Chondrocyte (in vitro differentiated cells): ENCODE measurements around the gene FEZF1. TPM values are rescaled to one million over a fixed set of nuclear protein-coding genes. Genes with fewer than 3 reads are reported as not detected.

Experiments
- DNase-seq: peaks from one replicate; pipeline ENCODE4 v3.0.0; 2021; ENCODE audit warnings: mixed read lengths, low spot score
- H3K27ac Mint-ChIP-seq: one replicate; pipeline ENCODE4 v1.8.0; 2021; ENCODE audit warnings: mild to moderate bottlenecking, moderate library complexity, mixed read lengths; ENCODE audit not compliant: unreplicated experiment
- H3K27me3 Mint-ChIP-seq: 2 replicates; pipeline ENCODE4 v1.8.0; 2021; ENCODE audit warnings: low read depth, mixed read lengths
- H3K36me3 Mint-ChIP-seq: 2 replicates; pipeline ENCODE4 v1.8.0; 2021; ENCODE audit warnings: low read depth, mixed read lengths
- H3K4me1 Mint-ChIP-seq: 2 replicates; pipeline ENCODE4 v1.8.0; 2021; ENCODE audit warnings: low read depth, mild to moderate bottlenecking, mixed read lengths
- H3K4me3 Mint-ChIP-seq: one replicate; pipeline ENCODE4 v1.8.0; 2021; ENCODE audit warnings: mild to moderate bottlenecking, moderate library complexity, mixed read lengths; ENCODE audit not compliant: unreplicated experiment
- H3K9me3 Mint-ChIP-seq: 2 replicates; pipeline ENCODE4 v1.8.0; 2021; ENCODE audit warnings: low read depth, mixed read lengths
- total RNA-seq: library from RNA; stranded (reverse); gene quantifications from 3 replicates; pipeline ENCODE4 v1.2.1, GENCODE V29; 2021
- TF ChIP-seq, protein P1 (sequence below): fragments of 200-600 bp; sonication (generic); IDR thresholded peaks from 2 replicates; pipeline ENCODE4 v1.5.0; 2021; ENCODE audit warnings: antibody characterized with exemption, mild to moderate bottlenecking, moderate library complexity

Gene FEZF1
- total RNA-seq, 1 donor from 2014 or later, result not detected

DNA sequence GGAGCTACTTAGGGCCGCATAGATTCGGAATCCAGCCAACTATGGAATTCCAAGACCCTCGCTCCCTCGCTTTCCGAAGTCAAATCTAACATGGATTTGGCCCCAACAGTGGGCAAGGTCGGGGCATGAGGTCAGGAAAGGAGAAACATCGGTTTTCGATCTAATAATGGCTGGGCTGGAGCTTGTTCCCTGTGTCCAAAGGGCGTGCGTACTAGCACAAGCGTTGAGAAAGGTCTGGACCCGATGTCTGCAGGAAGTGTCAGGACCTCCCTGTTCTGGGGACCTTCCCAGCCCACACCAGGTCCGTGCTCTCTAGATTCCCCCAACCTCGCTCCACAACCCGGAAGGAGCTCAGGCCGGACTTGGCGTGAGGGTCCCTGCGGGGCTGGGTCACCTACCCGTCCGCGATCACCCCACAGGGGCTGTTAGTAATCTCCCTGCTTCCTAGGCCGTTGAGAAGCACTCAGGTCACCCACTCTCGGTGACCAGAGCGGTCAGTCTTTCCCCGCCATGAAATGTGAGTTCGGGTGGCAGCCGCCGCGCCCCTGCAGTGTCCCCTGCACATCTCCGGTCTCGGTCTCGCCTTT is 4.8 kb downstream of the FEZF1 start:
- no peak for DNase-seq
- Mint-ChIP-seq H3K4me3 (no peak overlapping the region), H3K27ac (no peak overlapping the region), H3K9me3 (no peaks in the 10 kb centered on the region), H3K27me3 (peaks cover 81% of the 10 kb centered on the region), H3K36me3 (peaks cover 4% of the 10 kb centered on the region), H3K4me1 (peaks cover 7% of the 10 kb centered on the region)
- TF ChIP-seq, protein P1, sequence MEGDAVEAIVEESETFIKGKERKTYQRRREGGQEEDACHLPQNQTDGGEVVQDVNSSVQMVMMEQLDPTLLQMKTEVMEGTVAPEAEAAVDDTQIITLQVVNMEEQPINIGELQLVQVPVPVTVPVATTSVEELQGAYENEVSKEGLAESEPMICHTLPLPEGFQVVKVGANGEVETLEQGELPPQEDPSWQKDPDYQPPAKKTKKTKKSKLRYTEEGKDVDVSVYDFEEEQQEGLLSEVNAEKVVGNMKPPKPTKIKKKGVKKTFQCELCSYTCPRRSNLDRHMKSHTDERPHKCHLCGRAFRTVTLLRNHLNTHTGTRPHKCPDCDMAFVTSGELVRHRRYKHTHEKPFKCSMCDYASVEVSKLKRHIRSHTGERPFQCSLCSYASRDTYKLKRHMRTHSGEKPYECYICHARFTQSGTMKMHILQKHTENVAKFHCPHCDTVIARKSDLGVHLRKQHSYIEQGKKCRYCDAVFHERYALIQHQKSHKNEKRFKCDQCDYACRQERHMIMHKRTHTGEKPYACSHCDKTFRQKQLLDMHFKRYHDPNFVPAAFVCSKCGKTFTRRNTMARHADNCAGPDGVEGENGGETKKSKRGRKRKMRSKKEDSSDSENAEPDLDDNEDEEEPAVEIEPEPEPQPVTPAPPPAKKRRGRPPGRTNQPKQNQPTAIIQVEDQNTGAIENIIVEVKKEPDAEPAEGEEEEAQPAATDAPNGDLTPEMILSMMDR, result no peak

DNA sequence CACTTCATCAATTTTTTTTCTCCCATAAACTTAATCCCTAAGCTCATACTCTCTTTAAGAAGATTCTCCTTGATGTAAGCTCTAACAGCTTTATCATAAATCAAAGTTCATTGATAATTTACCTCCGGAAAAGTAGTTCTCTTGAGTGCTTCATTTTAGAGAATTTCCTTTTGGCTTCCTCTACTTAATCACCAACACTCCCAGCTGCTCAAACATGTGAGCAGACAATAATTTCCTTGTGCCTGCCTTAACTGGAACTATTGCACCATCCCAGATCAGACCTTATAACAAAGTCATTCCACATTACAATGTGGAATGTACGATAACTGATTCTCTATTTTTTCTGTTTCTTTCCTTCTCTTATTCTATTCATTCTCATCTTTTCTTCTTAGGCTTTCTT is 5.9 kb downstream of the FEZF1 start:
- no peak overlapping the region for H3K4me3 Mint-ChIP-seq
- no peak for DNase-seq
- H3K27ac Mint-ChIP-seq, result no peak overlapping the region
- TF ChIP-seq, protein P1, result no peak
- H3K27me3 Mint-ChIP-seq, result peaks cover 70% of the 10 kb centered on the region
- H3K36me3 Mint-ChIP-seq, result peaks cover 4% of the 10 kb centered on the region
- H3K4me1 Mint-ChIP-seq, result peaks cover 3% of the 10 kb centered on the region
- H3K9me3 Mint-ChIP-seq, result no peaks in the 10 kb centered on the region

DNA sequence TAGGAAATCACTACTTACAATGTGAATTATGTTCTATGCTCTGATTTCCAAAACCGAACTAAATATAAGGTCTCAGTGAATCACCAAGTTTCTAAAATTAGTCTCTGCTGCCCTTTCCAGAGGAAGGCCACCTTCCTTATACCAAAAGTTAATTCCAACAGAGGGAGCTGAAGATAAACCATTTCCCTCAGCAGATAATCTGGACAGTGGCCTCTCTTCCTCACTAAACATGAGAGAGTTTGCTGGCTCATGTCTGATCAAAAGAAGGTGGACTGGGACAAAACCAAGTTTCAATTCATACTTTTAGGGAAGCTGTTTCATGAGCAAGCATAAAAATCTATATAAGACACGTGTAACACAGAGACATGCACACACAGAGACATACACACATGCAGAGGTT is 6.4 kb downstream of the FEZF1 start:
- no peaks in the 10 kb centered on the region for H3K9me3 Mint-ChIP-seq
- peaks cover 3% of the 10 kb centered on the region for H3K4me1 Mint-ChIP-seq
- peaks cover 4% of the 10 kb centered on the region for H3K36me3 Mint-ChIP-seq
- TF ChIP-seq, protein P1, result no peak
- H3K27ac Mint-ChIP-seq, result no peak overlapping the region
- no peak for DNase-seq
- no peak overlapping the region for H3K4me3 Mint-ChIP-seq
- H3K27me3 Mint-ChIP-seq, result peaks cover 66% of the 10 kb centered on the region

DNA sequence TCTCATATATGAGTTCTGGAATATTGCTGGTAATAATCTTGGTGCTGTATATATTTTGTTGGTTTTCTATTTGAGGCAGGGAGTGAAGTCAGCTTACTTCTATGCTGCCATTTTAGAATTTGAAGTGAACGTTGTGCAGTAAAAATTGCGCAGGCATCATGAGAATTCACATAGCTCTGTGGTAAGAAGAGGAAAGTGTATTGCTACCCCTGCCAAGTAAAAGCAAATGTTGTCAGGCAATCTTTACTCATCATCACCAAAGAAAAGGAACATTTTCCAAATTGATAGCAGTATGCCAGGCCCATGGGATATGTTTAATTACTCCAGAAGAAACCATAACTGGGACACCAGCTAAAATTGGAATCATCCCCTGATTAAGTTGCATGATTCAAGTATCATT is 13.4 kb downstream of the FEZF1 start:
- Mint-ChIP-seq H3K27me3 (peaks cover 29% of the 10 kb centered on the region), H3K27ac (no peak overlapping the region), H3K4me1 (no peaks in the 10 kb centered on the region), H3K36me3 (peaks cover 1% of the 10 kb centered on the region), H3K4me3 (no peak overlapping the region), H3K9me3 (peaks cover 10% of the 10 kb centered on the region)
- TF ChIP-seq, protein P1, result no peak
- no peak for DNase-seq

DNA sequence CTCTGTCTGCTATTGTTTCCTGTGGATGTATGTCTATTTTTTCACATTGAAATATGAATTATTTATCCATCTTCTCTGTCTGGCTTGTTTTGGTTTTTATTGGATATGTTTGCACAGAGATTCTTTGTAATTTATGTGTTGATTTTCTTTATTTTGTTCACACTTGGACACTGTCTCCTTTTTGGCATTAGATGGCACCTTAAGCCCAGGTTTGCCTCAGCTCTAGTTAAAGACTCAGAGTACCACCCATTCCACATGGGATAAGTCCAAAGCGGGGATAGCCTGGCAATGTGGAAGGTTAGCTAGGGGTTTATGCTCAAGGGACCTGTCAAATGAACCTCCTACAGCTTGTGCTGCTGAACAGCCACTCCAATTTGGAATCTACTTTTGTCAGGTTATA is 14.1 kb downstream of the FEZF1 start:
- H3K27me3 Mint-ChIP-seq, result peaks cover 23% of the 10 kb centered on the region
- no peaks in the 10 kb centered on the region for H3K4me1 Mint-ChIP-seq
- peaks cover 10% of the 10 kb centered on the region for H3K9me3 Mint-ChIP-seq
- no peak overlapping the region for H3K4me3 Mint-ChIP-seq
- peaks cover 1% of the 10 kb centered on the region for H3K36me3 Mint-ChIP-seq
- H3K27ac Mint-ChIP-seq, result no peak overlapping the region
- TF ChIP-seq, protein P1, result no peak
- no peak for DNase-seq
